ENCODE data around the gene CNTN3. TPM values are rescaled to one million over a fixed set of nuclear protein-coding genes. Genes with fewer than 3 reads are reported as not detected.

The CNTN3 gene
- total RNA-seq, 1 donor from 2014 or later = 3.7 TPM

- Histone ChIP-seq H3K27ac (ENCODE audit: low read depth, low read length) (no peak overlapping the region), H3K27me3 (ENCODE audit: control insufficient read depth in 3 of 3, insufficient read depth in 3 of 3, low read length in 3 of 3) (peaks cover 3 to 23% (median 8%) of the 10 kb centered on the region in 3 donors), H3K9ac (ENCODE audit: low read depth in 1 of 3, low read length in 3 of 3) (no peak overlapping the region), H3K36me3 (ENCODE audit: control insufficient read depth in 3 of 3, insufficient read depth in 3 of 3, low read length in 3 of 3) (no peaks in the 10 kb centered on the region), H3K4me1 (ENCODE audit: control insufficient read depth in 3 of 3, insufficient read depth in 3 of 3, low read length in 3 of 3) (peaks cover 0 to 5% (median 0%) of the 10 kb centered on the region in 3 donors), H3K9me3 (ENCODE audit: control insufficient read depth in 3 of 3, low read length in 3 of 3) (no peaks in the 10 kb centered on the region), H3K4me3 (ENCODE audit: low read length in 3 of 3) (peak overlapping the region; percentile 26 to 51 (median 45))
Observed at GRCh38 chr3:74613521-74614106, 845 bp downstream of the CNTN3 start.

DNA sequence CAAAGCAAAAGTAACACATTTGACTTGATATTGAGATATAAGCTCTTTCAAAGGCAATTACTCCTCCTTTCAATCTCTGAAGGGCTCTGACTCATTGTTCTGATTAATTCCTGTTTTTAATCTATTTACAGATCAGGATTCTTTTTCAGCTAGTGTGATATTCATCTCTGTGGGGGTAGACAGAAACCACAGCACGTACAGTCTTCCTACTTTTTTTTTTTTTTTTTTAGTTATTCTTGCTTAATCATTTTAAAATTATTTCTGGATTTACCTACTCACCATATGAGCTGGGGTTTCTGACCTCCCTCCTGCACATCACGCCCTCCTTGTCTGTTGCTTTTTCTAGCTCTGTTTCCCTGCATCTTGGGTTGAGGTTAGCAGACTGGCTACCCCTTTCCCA lies 1.4 kb downstream of the CNTN3 start:
- Histone ChIP-seq H3K4me1 (ENCODE audit: control insufficient read depth in 3 of 3, insufficient read depth in 3 of 3, low read length in 3 of 3) (peaks cover 0 to 5% (median 0%) of the 10 kb centered on the region in 3 donors), H3K4me3 (ENCODE audit: low read length in 3 of 3) (peak overlapping the region in 2 of 3 donors; percentile 26 to 32), H3K27ac (ENCODE audit: low read depth, low read length) (no peak overlapping the region), H3K9me3 (ENCODE audit: control insufficient read depth in 3 of 3, low read length in 3 of 3) (no peaks in the 10 kb centered on the region), H3K27me3 (ENCODE audit: control insufficient read depth in 3 of 3, insufficient read depth in 3 of 3, low read length in 3 of 3) (peaks cover 3 to 23% (median 8%) of the 10 kb centered on the region in 3 donors), H3K36me3 (ENCODE audit: control insufficient read depth in 3 of 3, insufficient read depth in 3 of 3, low read length in 3 of 3) (no peaks in the 10 kb centered on the region), H3K9ac (ENCODE audit: low read depth in 1 of 3, low read length in 3 of 3) (no peak overlapping the region)

GRCh38 chr3:74611206-74611605 lies 3.3 kb downstream of the CNTN3 start:
- Histone ChIP-seq H3K4me3 (ENCODE audit: low read length in 3 of 3) (no peak overlapping the region), H3K9ac (ENCODE audit: low read depth in 1 of 3, low read length in 3 of 3) (no peak overlapping the region), H3K9me3 (ENCODE audit: control insufficient read depth in 3 of 3, low read length in 3 of 3) (no peaks in the 10 kb centered on the region), H3K4me1 (ENCODE audit: control insufficient read depth in 3 of 3, insufficient read depth in 3 of 3, low read length in 3 of 3) (peaks cover 0 to 5% (median 0%) of the 10 kb centered on the region in 3 donors), H3K27ac (ENCODE audit: low read depth, low read length) (no peak overlapping the region), H3K36me3 (ENCODE audit: control insufficient read depth in 3 of 3, insufficient read depth in 3 of 3, low read length in 3 of 3) (no peaks in the 10 kb centered on the region), H3K27me3 (ENCODE audit: control insufficient read depth in 3 of 3, insufficient read depth in 3 of 3, low read length in 3 of 3) (peaks cover 3 to 23% (median 8%) of the 10 kb centered on the region in 3 donors)

DNA sequence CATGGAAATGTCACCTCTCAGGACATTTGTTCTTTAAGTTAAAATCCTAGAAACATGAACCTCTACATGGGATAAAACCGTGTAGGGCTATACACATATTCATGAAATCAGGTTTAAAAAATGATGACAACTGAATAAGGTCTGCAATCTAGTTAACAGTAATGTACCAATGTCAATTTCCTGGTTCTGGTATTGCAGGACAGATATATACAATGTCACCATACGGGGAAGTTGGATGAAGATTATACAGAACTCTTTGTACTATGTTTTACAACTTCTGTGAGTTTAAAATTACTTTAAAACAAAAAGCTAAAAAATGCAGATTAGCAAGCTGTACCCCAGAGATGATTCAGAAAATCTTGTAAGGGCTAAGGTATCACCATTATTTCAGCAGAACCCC lies 6.7 kb downstream of the CNTN3 start:
- Histone ChIP-seq H3K27ac (ENCODE audit: low read depth, low read length) (no peak overlapping the region), H3K4me1 (ENCODE audit: control insufficient read depth in 3 of 3, insufficient read depth in 3 of 3, low read length in 3 of 3) (no peaks in the 10 kb centered on the region), H3K27me3 (ENCODE audit: control insufficient read depth in 3 of 3, insufficient read depth in 3 of 3, low read length in 3 of 3) (peaks cover 0 to 11% (median 2%) of the 10 kb centered on the region in 3 donors), H3K36me3 (ENCODE audit: control insufficient read depth in 3 of 3, insufficient read depth in 3 of 3, low read length in 3 of 3) (no peaks in the 10 kb centered on the region), H3K4me3 (ENCODE audit: low read length in 3 of 3) (no peak overlapping the region), H3K9ac (ENCODE audit: low read depth in 1 of 3, low read length in 3 of 3) (no peak overlapping the region), H3K9me3 (ENCODE audit: control insufficient read depth in 3 of 3, low read length in 3 of 3) (no peaks in the 10 kb centered on the region)

- Histone ChIP-seq H3K27ac (ENCODE audit: low read depth, low read length) (no peak overlapping the region), H3K9me3 (ENCODE audit: control insufficient read depth in 3 of 3, low read length in 3 of 3) (no peaks in the 10 kb centered on the region), H3K27me3 (ENCODE audit: control insufficient read depth in 3 of 3, insufficient read depth in 3 of 3, low read length in 3 of 3) (peaks cover 0 to 4% (median 0%) of the 10 kb centered on the region in 3 donors), H3K36me3 (ENCODE audit: control insufficient read depth in 3 of 3, insufficient read depth in 3 of 3, low read length in 3 of 3) (no peaks in the 10 kb centered on the region), H3K4me1 (ENCODE audit: control insufficient read depth in 3 of 3, insufficient read depth in 3 of 3, low read length in 3 of 3) (no peaks in the 10 kb centered on the region), H3K9ac (ENCODE audit: low read depth in 1 of 3, low read length in 3 of 3) (no peak overlapping the region), H3K4me3 (ENCODE audit: low read length in 3 of 3) (no peak overlapping the region)
Observed at GRCh38 chr3:74606996-74607395, 7.5 kb downstream of the CNTN3 start.

DNA sequence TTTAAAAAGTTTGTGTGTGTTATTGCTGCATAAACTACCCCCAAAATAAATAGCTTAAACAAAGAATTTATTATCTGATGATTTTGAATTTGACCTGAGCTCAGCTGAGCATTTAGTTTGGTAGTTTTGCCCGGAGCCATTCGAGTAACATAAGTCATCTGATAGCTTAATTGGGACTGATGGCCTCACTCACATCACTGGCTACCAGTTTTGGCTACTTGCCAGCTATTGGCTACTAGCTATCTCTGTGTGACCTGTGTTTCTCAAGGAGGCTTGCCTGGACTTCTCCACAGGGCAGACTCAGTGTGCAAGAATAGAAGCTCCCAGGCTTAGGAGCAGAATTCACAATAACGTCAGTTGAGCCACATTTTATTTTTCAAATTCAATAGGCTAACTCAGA lies 9.0 kb downstream of the CNTN3 start:
- no peaks in the 10 kb centered on the region for H3K36me3 ChIP-seq (ENCODE audit: control insufficient read depth in 3 of 3, insufficient read depth in 3 of 3, low read length in 3 of 3)
- H3K4me3 ChIP-seq (ENCODE audit: low read length in 3 of 3) = no peak overlapping the region
- no peaks in the 10 kb centered on the region for H3K27me3 ChIP-seq (ENCODE audit: control insufficient read depth in 3 of 3, insufficient read depth in 3 of 3, low read length in 3 of 3)
- H3K27ac ChIP-seq (ENCODE audit: low read depth, low read length) = no peak overlapping the region
- H3K9ac ChIP-seq (ENCODE audit: low read depth in 1 of 3, low read length in 3 of 3) = no peak overlapping the region
- H3K4me1 ChIP-seq (ENCODE audit: control insufficient read depth in 3 of 3, insufficient read depth in 3 of 3, low read length in 3 of 3) = no peaks in the 10 kb centered on the region
- no peaks in the 10 kb centered on the region for H3K9me3 ChIP-seq (ENCODE audit: control insufficient read depth in 3 of 3, low read length in 3 of 3)

DNA sequence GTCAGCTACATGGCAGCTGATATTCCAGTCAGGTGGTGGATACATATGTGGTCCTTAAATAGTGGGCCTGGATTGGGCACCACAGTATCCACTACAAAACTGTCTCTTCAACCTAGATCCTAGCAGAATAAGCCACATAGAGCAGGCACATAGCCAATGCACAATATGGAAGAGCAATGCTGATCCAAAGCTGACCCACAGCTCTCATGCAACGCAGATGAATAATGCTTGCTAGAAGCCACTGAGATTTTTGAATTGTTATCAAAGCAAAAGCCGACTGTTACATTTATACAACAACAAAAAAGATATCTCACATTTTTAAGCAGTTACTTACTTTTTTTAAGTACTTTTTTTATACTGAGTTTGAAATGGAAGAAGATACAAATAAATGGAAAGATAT lies 11.2 kb downstream of the CNTN3 start:
- H3K27me3 ChIP-seq (ENCODE audit: control insufficient read depth in 3 of 3, insufficient read depth in 3 of 3, low read length in 3 of 3) = no peaks in the 10 kb centered on the region
- H3K27ac ChIP-seq (ENCODE audit: low read depth, low read length) = no peak overlapping the region
- no peaks in the 10 kb centered on the region for H3K4me1 ChIP-seq (ENCODE audit: control insufficient read depth in 3 of 3, insufficient read depth in 3 of 3, low read length in 3 of 3)
- no peaks in the 10 kb centered on the region for H3K36me3 ChIP-seq (ENCODE audit: control insufficient read depth in 3 of 3, insufficient read depth in 3 of 3, low read length in 3 of 3)
- no peak overlapping the region for H3K9ac ChIP-seq (ENCODE audit: low read depth in 1 of 3, low read length in 3 of 3)
- H3K4me3 ChIP-seq (ENCODE audit: low read length in 3 of 3) = no peak overlapping the region
- H3K9me3 ChIP-seq (ENCODE audit: control insufficient read depth in 3 of 3, low read length in 3 of 3) = no peaks in the 10 kb centered on the region

DNA sequence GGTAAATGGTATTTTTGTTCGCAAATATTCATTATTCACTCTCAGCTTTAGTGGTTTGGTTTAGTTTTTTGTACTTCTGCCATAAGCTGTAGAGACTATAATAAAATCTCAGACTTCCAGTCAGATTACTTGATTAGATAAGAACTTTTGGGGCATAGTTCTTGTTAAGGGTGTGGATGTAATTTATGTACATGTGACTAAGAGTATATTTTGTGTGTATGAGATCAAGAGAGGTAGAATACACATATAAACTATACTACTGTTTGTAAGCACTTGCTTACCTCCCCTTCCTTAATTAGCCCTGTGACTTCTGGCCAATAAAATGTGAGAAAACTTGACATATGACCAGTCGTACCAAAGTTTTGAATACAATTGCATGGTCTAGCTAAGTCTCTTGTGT lies 12.0 kb downstream of the CNTN3 start:
- H3K36me3 ChIP-seq (ENCODE audit: control insufficient read depth in 3 of 3, insufficient read depth in 3 of 3, low read length in 3 of 3) = no peaks in the 10 kb centered on the region
- no peaks in the 10 kb centered on the region for H3K4me1 ChIP-seq (ENCODE audit: control insufficient read depth in 3 of 3, insufficient read depth in 3 of 3, low read length in 3 of 3)
- no peak overlapping the region for H3K9ac ChIP-seq (ENCODE audit: low read depth in 1 of 3, low read length in 3 of 3)
- no peaks in the 10 kb centered on the region for H3K27me3 ChIP-seq (ENCODE audit: control insufficient read depth in 3 of 3, insufficient read depth in 3 of 3, low read length in 3 of 3)
- no peaks in the 10 kb centered on the region for H3K9me3 ChIP-seq (ENCODE audit: control insufficient read depth in 3 of 3, low read length in 3 of 3)
- H3K27ac ChIP-seq (ENCODE audit: low read depth, low read length) = no peak overlapping the region
- no peak overlapping the region for H3K4me3 ChIP-seq (ENCODE audit: low read length in 3 of 3)

GRCh38 chr3:74601793-74602192 lies 12.7 kb downstream of the CNTN3 start:
- H3K4me3 ChIP-seq (ENCODE audit: low read length in 3 of 3) = no peak overlapping the region
- no peaks in the 10 kb centered on the region for H3K36me3 ChIP-seq (ENCODE audit: control insufficient read depth in 3 of 3, insufficient read depth in 3 of 3, low read length in 3 of 3)

GRCh38 chr3:74599564-74599963 lies 14.9 kb downstream of the CNTN3 start:
- Histone ChIP-seq H3K27me3 (ENCODE audit: control insufficient read depth in 3 of 3, insufficient read depth in 3 of 3, low read length in 3 of 3) (no peaks in the 10 kb centered on the region), H3K36me3 (ENCODE audit: control insufficient read depth in 3 of 3, insufficient read depth in 3 of 3, low read length in 3 of 3) (no peaks in the 10 kb centered on the region), H3K27ac (ENCODE audit: low read depth, low read length) (no peak overlapping the region), H3K4me3 (ENCODE audit: low read length in 3 of 3) (no peak overlapping the region), H3K4me1 (ENCODE audit: control insufficient read depth in 3 of 3, insufficient read depth in 3 of 3, low read length in 3 of 3) (no peaks in the 10 kb centered on the region), H3K9me3 (ENCODE audit: control insufficient read depth in 3 of 3, low read length in 3 of 3) (peaks cover 0 to 2% (median 0%) of the 10 kb centered on the region in 3 donors), H3K9ac (ENCODE audit: low read depth in 1 of 3, low read length in 3 of 3) (no peak overlapping the region)

More at GRCh38 chr3:74601793-74602192, 12.7 kb downstream of the CNTN3 start:
- H3K9me3 ChIP-seq (ENCODE audit: control insufficient read depth in 3 of 3, low read length in 3 of 3) = peaks cover 0 to under 1% (median 0%) of the 10 kb centered on the region in 3 donors
- H3K9ac ChIP-seq (ENCODE audit: low read depth in 1 of 3, low read length in 3 of 3) = no peak overlapping the region
- no peaks in the 10 kb centered on the region for H3K4me1 ChIP-seq (ENCODE audit: control insufficient read depth in 3 of 3, insufficient read depth in 3 of 3, low read length in 3 of 3)
- no peaks in the 10 kb centered on the region for H3K27me3 ChIP-seq (ENCODE audit: control insufficient read depth in 3 of 3, insufficient read depth in 3 of 3, low read length in 3 of 3)
- H3K27ac ChIP-seq (ENCODE audit: low read depth, low read length) = no peak overlapping the region
